H9 (cell line): ENCODE results near the gene SLC6A8. TPM values are rescaled to one million over a fixed set of nuclear protein-coding genes. Genes with fewer than 3 reads are reported as not detected.

Experiments used
- DNase-seq: peaks from one replicate; pipeline ENCODE4 v3.0.0-alpha.2; 2017
- H2AFZ ChIP-seq: one replicate; pipeline ENCODE4 v1.6.1; 2013; ENCODE audit warnings: mild to moderate bottlenecking, low read length, control low read depth, moderate library complexity
- H2AK5ac ChIP-seq: 2 replicates; pipeline ENCODE4 v1.6.1; 2013; ENCODE audit warnings: low read length, control low read depth, mixed read lengths; ENCODE audit not compliant: insufficient read length
- H2BK120ac ChIP-seq: one replicate; pipeline ENCODE4 v1.6.1; 2013; ENCODE audit warnings: low read depth, mild to moderate bottlenecking, low read length, control low read depth, inconsistent platforms; ENCODE audit not compliant: poor library complexity, severe bottlenecking
- H2BK12ac ChIP-seq: 2 replicates; pipeline ENCODE4 v1.6.1; 2013; ENCODE audit warnings: low read length, control low read depth, mixed read lengths, low read depth; ENCODE audit not compliant: insufficient read length
- H2BK15ac ChIP-seq: 2 replicates; pipeline ENCODE4 v1.6.1; 2013; ENCODE audit warnings: low read depth, low read length, control low read depth
- H2BK20ac ChIP-seq: one replicate; pipeline ENCODE4 v1.6.1; 2013; ENCODE audit warnings: low read depth, mild to moderate bottlenecking, low read length, control low read depth, inconsistent platforms; ENCODE audit not compliant: poor library complexity, severe bottlenecking
- H2BK5ac ChIP-seq: 2 replicates; pipeline ENCODE4 v1.6.1; 2013; ENCODE audit warnings: low read length, control low read depth, mixed read lengths; ENCODE audit not compliant: insufficient read length
- H3K14ac ChIP-seq: 2 replicates; pipeline ENCODE4 v1.6.1; 2013; ENCODE audit warnings: low read length, control low read depth; ENCODE audit not compliant: insufficient read depth
- H3K18ac ChIP-seq: 2 replicates; pipeline ENCODE4 v1.6.1; 2013; ENCODE audit warnings: low read depth, mild to moderate bottlenecking, mixed read lengths, low read length, control low read depth; ENCODE audit not compliant: insufficient read length
- H3K23ac ChIP-seq: 2 replicates; pipeline ENCODE4 v1.6.1; 2013; ENCODE audit warnings: low read length, control low read depth, mixed read lengths, low read depth; ENCODE audit not compliant: insufficient read length
- H3K23me2 ChIP-seq: 2 replicates; pipeline ENCODE4 v1.6.1; 2013; ENCODE audit warnings: low read depth, mild to moderate bottlenecking, mixed read lengths, low read length, control low read depth; ENCODE audit not compliant: insufficient read length, poor library complexity, severe bottlenecking
- H3K27ac ChIP-seq: 2 replicates; pipeline ENCODE4 v1.5.1; 2013; ENCODE audit warnings: low read length, control low read depth, mixed read lengths, low read depth; ENCODE audit not compliant: insufficient read length
- H3K27me3 ChIP-seq: 2 replicates; pipeline ENCODE4 v1.6.1; 2013; ENCODE audit warnings: low read length, control low read depth, inconsistent platforms; ENCODE audit not compliant: insufficient read depth
- H3K4ac ChIP-seq: 2 replicates; pipeline ENCODE4 v1.6.1; 2013; ENCODE audit warnings: low read depth, mild to moderate bottlenecking, control low read depth, inconsistent platforms, low read length, moderate library complexity
- H3K4me1 ChIP-seq: 2 replicates; pipeline ENCODE4 v1.6.1; 2013; ENCODE audit warnings: low read length, control low read depth, inconsistent platforms; ENCODE audit not compliant: insufficient read depth
- H3K4me2 ChIP-seq: 2 replicates; pipeline ENCODE4 v1.6.1; 2013; ENCODE audit warnings: low read length, control low read depth, mixed read lengths; ENCODE audit not compliant: insufficient read length, insufficient read depth
- H3K56ac ChIP-seq: 2 replicates; pipeline ENCODE4 v1.6.1; 2013; ENCODE audit warnings: low read depth, mild to moderate bottlenecking, mixed read lengths, low read length, control low read depth; ENCODE audit not compliant: insufficient read length
- H3K79me1 ChIP-seq: 2 replicates; pipeline ENCODE4 v1.6.1; 2013; ENCODE audit warnings: low read depth, mild to moderate bottlenecking, moderate library complexity, low read length, control low read depth, inconsistent platforms; ENCODE audit not compliant: insufficient read depth, poor library complexity, severe bottlenecking
- H3K79me2 ChIP-seq: 2 replicates; pipeline ENCODE4 v1.6.1; 2013; ENCODE audit warnings: low read length, control low read depth, inconsistent platforms; ENCODE audit not compliant: insufficient read depth
- H3K9ac ChIP-seq: 2 replicates; pipeline ENCODE4 v1.6.1; 2013; ENCODE audit warnings: low read length, control low read depth, mixed read lengths; ENCODE audit not compliant: insufficient read length; ENCODE audit errors: extremely low read depth
- H3K9me3 ChIP-seq: one replicate; pipeline ENCODE4 v1.6.1; 2013; ENCODE audit warnings: low read depth, low read length, inconsistent platforms; ENCODE audit not compliant: control insufficient read depth
- H3T11ph ChIP-seq: one replicate; pipeline ENCODE4 v1.6.1; 2013; ENCODE audit warnings: mild to moderate bottlenecking, low read length, control low read depth, inconsistent platforms
- H4K20me1 ChIP-seq: one replicate; pipeline ENCODE4 v1.6.1; 2013; ENCODE audit not compliant: control insufficient read depth, insufficient read length, insufficient read depth
- H4K5ac ChIP-seq: 2 replicates; pipeline ENCODE4 v1.6.1; 2013; ENCODE audit warnings: low read depth, mild to moderate bottlenecking, mixed read lengths, low read length, control low read depth; ENCODE audit not compliant: insufficient read length
- H4K8ac ChIP-seq: replicated peaks from 2 replicates; pipeline ENCODE4 v1.6.1; 2013; ENCODE audit warnings: low read length, control low read depth, mixed read lengths, low read depth; ENCODE audit not compliant: insufficient read length
- H4K91ac ChIP-seq: 2 replicates; pipeline ENCODE4 v1.6.1; 2013; ENCODE audit warnings: low read depth, mild to moderate bottlenecking, moderate library complexity, mixed read lengths, low read length, control low read depth; ENCODE audit not compliant: insufficient read length
- H3K27ac Mint-ChIP-seq, 3 experiments: 2 replicates in 2 of 3; 3 replicates in 1 of 3; pipeline ENCODE4 v1.8.0; 2020 to 2021; ENCODE audit warnings: mixed read lengths in 3 of 3, mild to moderate bottlenecking in 1 of 3, moderate library complexity in 1 of 3
- H3K27me3 Mint-ChIP-seq: 2 replicates; pipeline ENCODE4 v1.8.0; 2021; ENCODE audit warnings: low read depth, mild to moderate bottlenecking, moderate library complexity, mixed read lengths
- H3K36me3 Mint-ChIP-seq, 3 experiments: 2 replicates in 2 of 3; 3 replicates in 1 of 3; pipeline ENCODE4 v1.8.0; 2020 to 2021; ENCODE audit warnings: low read depth in 3 of 3, mixed read lengths in 3 of 3; ENCODE audit not compliant: insufficient read depth in 1 of 3
- H3K4me1 Mint-ChIP-seq, 2 experiments: 2 replicates each; pipeline ENCODE4 v1.8.0; 2020; ENCODE audit warnings: mixed read lengths in 2 of 2
- H3K4me3 Mint-ChIP-seq, 2 experiments: 2 replicates in 1 of 2; 3 replicates in 1 of 2; pipeline ENCODE4 v1.8.0; 2020 to 2021; ENCODE audit warnings: mild to moderate bottlenecking in 2 of 2, mixed read lengths in 2 of 2, moderate library complexity in 1 of 2
- H3K9me3 Mint-ChIP-seq, 2 experiments: 2 replicates in 1 of 2; 3 replicates in 1 of 2; pipeline ENCODE4 v1.8.0; 2020; ENCODE audit warnings: mild to moderate bottlenecking in 2 of 2, mixed read lengths in 2 of 2, moderate library complexity in 1 of 2
- WGBS: extraction: QIAGEN DNeasy Blood & Tissue Kit; methylation state at CpG from one replicate; pipeline ENCODE4 v1.1.7; 2013; ENCODE audit warnings: missing lambda C conversion rate, low lambda C conversion rate, mixed read lengths; ENCODE audit not compliant: insufficient read length; ENCODE audit errors: extremely low coverage; 5-methylcytosine and 5-hydroxymethylcytosine counted together
- total RNA-seq: library from RNA; stranded (reverse); gene quantifications from 2 replicates; pipeline ENCODE4 v1.2.1, GENCODE V29; 2021
- TF ChIP-seq, protein P1 (sequence below): fragments of 200-600 bp; sonication (generic); conservative IDR thresholded peaks from 3 replicates; pipeline ENCODE4 v1.8.0; 2021; ENCODE audit warnings: antibody characterized with exemption, mild to moderate bottlenecking

Gene SLC6A8
- total RNA-seq, 1 experiment from 2014 or later: 229 TPM

DNA sequence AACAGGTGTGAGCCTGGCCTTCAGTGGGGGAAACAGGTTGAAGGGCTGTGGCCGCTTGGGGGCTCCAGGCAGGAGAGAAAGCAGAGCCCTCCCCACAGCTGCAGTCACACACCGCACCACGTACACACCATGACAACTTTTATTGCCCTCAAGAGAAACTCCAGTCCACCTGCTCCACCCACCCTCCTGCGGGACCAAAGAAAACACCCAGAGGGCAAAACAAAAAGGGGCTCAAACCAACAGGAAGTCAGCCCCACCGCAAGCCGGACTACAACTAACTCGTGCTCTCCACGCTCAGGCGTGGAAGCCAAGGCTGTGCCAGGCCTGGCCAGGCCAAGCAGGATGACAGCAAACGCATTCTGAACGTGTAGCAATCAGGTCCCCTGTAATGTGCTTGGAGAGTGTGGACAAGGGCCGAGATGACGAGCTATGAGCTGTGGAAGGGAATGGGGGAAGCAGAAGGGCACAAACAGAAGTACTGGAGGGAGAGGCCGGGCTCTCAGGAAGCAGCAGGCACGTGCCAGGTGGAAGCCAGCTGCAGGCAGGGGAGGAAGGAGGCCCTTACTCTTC lies 12.7 kb downstream of the SLC6A8 start:
- H2BK15ac ChIP-seq: no peak overlapping the region
- H3K27ac ChIP-seq: no peak overlapping the region
- H4K5ac ChIP-seq: no peak overlapping the region
- H3K79me2 ChIP-seq: no peaks in the 10 kb centered on the region
- Mint-ChIP-seq H3K27ac (peak overlapping the region in 2 of 3 experiments; percentile 30 to 41; a peak in 1 of 7 replicates), H3K4me3 (no peak overlapping the region), H3K4me1 (no peaks in the 10 kb centered on the region), H3K27me3 (peaks cover 1% of the 10 kb centered on the region), H3K9me3 (peaks cover 59 to 75% of the 10 kb centered on the region in 2 experiments), H3K36me3 (peaks cover 28 to 62% (median 48%) of the 10 kb centered on the region in 3 experiments)
- H4K20me1 ChIP-seq: no peaks in the 10 kb centered on the region
- no peak overlapping the region for H3K18ac ChIP-seq
- H2BK120ac ChIP-seq: no peak overlapping the region
- H3K23me2 ChIP-seq: no peaks in the 10 kb centered on the region
- H3K23ac ChIP-seq: no peak overlapping the region
- no CpG with 5 or more reads among the region's 15 CpGs for WGBS
- H3K9me3 ChIP-seq: no peaks in the 10 kb centered on the region
- no peak overlapping the region for H2BK5ac ChIP-seq
- H4K8ac ChIP-seq: no peak overlapping the region
- H2AFZ ChIP-seq: no peak overlapping the region
- no peaks in the 10 kb centered on the region for H3K27me3 ChIP-seq
- no peak overlapping the region for H3T11ph ChIP-seq
- no peak overlapping the region for H3K9ac ChIP-seq
- H2BK12ac ChIP-seq: no peak overlapping the region
- no peak overlapping the region for H2AK5ac ChIP-seq
- TF ChIP-seq, protein P1, sequence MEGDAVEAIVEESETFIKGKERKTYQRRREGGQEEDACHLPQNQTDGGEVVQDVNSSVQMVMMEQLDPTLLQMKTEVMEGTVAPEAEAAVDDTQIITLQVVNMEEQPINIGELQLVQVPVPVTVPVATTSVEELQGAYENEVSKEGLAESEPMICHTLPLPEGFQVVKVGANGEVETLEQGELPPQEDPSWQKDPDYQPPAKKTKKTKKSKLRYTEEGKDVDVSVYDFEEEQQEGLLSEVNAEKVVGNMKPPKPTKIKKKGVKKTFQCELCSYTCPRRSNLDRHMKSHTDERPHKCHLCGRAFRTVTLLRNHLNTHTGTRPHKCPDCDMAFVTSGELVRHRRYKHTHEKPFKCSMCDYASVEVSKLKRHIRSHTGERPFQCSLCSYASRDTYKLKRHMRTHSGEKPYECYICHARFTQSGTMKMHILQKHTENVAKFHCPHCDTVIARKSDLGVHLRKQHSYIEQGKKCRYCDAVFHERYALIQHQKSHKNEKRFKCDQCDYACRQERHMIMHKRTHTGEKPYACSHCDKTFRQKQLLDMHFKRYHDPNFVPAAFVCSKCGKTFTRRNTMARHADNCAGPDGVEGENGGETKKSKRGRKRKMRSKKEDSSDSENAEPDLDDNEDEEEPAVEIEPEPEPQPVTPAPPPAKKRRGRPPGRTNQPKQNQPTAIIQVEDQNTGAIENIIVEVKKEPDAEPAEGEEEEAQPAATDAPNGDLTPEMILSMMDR: no peak
- H3K4me1 ChIP-seq: no peaks in the 10 kb centered on the region
- H3K4ac ChIP-seq: no peak overlapping the region
- H3K4me2 ChIP-seq: no peak overlapping the region
- H3K56ac ChIP-seq: no peak overlapping the region
- H3K14ac ChIP-seq: no peak overlapping the region
- DNase-seq: no peak
- H2BK20ac ChIP-seq: no peak overlapping the region
- H4K91ac ChIP-seq: no peak overlapping the region
- H3K79me1 ChIP-seq: no peaks in the 10 kb centered on the region
